ENCODE data around the gene EVI5L.

Gene EVI5L

GRCh38 chr19:7864690-7865074, 34.7 kb downstream of the EVI5L start:
- H3K27me3 Mint-ChIP-seq, result peaks cover 54 to 73% of the 10 kb centered on the region in 2 donors

GRCh38 chr19:7865262-7865911, 35.4 kb downstream of the EVI5L start:
- ATAC-seq (replicated peaks), result no peak
- Mint-ChIP-seq H3K36me3 (peaks cover 7 to 8% of the 10 kb centered on the region in 2 donors), H3K4me3 (no peak overlapping the region), H3K27me3 (peaks cover 50 to 66% of the 10 kb centered on the region in 2 donors), H3K9me3 (peaks cover 0 to 2% of the 10 kb centered on the region in 2 donors), H3K27ac (peak overlapping the region; percentile 10), H3K4me1 (peaks cover 21 to 43% of the 10 kb centered on the region in 2 donors)
- DNase-seq, result no peak

More at GRCh38 chr19:7864690-7865074, 34.7 kb downstream of the EVI5L start:
- Mint-ChIP-seq H3K36me3 (peaks cover 10 to 11% of the 10 kb centered on the region in 2 donors), H3K27ac (no peak overlapping the region), H3K4me3 (no peak overlapping the region), H3K9me3 (no peaks in the 10 kb centered on the region), H3K4me1 (peaks cover 20 to 42% of the 10 kb centered on the region in 2 donors)
- ATAC-seq (replicated peaks) (no peak), DNase-seq (no peak)

GRCh38 chr19:7866399-7867091, 36.5 kb downstream of the EVI5L start:
- peaks cover 26 to 46% of the 10 kb centered on the region in 2 donors for H3K4me1 Mint-ChIP-seq
- no peak overlapping the region for H3K4me3 Mint-ChIP-seq

GRCh38 chr19:7867092-7867844, 37.2 kb downstream of the EVI5L start:
- ATAC-seq (replicated peaks) (no peak), DNase-seq (no peak)
- H3K4me1 Mint-ChIP-seq, result peaks cover 33 to 46% of the 10 kb centered on the region in 2 donors
- H3K4me3 Mint-ChIP-seq, result no peak overlapping the region
- H3K9me3 Mint-ChIP-seq, result peaks cover 5% of the 10 kb centered on the region in 2 donors
- H3K36me3 Mint-ChIP-seq, result peaks cover 0 to 2% of the 10 kb centered on the region in 2 donors
- H3K27me3 Mint-ChIP-seq, result peaks cover 52 to 68% of the 10 kb centered on the region in 2 donors
- H3K27ac Mint-ChIP-seq, result no peak overlapping the region

More at GRCh38 chr19:7866399-7867091, 36.5 kb downstream of the EVI5L start:
- Mint-ChIP-seq H3K36me3 (peaks cover 0 to 2% of the 10 kb centered on the region in 2 donors), H3K27me3 (peaks cover 48 to 66% of the 10 kb centered on the region in 2 donors), H3K27ac (no peak overlapping the region), H3K9me3 (peaks cover 5% of the 10 kb centered on the region in 2 donors)
- ATAC-seq (replicated peaks) (no peak), DNase-seq (no peak)

GRCh38 chr19:7868326-7868670, 38.3 kb downstream of the EVI5L start:
- DNase-seq (no peak), ATAC-seq (replicated peaks) (no peak)

GRCh38 chr19:7868671-7869452, 38.8 kb downstream of the EVI5L start:
- Mint-ChIP-seq H3K4me3 (peak overlapping the region; percentile 82 to 83), H3K27me3 (peaks cover 56 to 75% of the 10 kb centered on the region in 2 donors), H3K9me3 (peaks cover 5% of the 10 kb centered on the region in 2 donors), H3K27ac (peak overlapping the region; percentile 85), H3K4me1 (peaks cover 38 to 56% of the 10 kb centered on the region in 2 donors), H3K36me3 (peaks cover 0 to 2% of the 10 kb centered on the region in 2 donors)
- ATAC-seq (replicated peaks), result peak; percentile 71 to 79
- peak; percentile 77 for DNase-seq

More at GRCh38 chr19:7868326-7868670, 38.3 kb downstream of the EVI5L start:
- Mint-ChIP-seq H3K4me1 (peaks cover 36 to 51% of the 10 kb centered on the region in 2 donors), H3K4me3 (peak overlapping the region; percentile 82 to 83), H3K9me3 (peaks cover 5% of the 10 kb centered on the region in 2 donors), H3K36me3 (peaks cover 0 to 2% of the 10 kb centered on the region in 2 donors), H3K27ac (peak overlapping the region; percentile 25), H3K27me3 (peaks cover 56 to 75% of the 10 kb centered on the region in 2 donors)

- peaks cover 5% of the 10 kb centered on the region in 2 donors for H3K9me3 Mint-ChIP-seq
- peak; percentile 51 to 60 for ATAC-seq (replicated peaks)
- peaks cover 39 to 58% of the 10 kb centered on the region in 2 donors for H3K4me1 Mint-ChIP-seq
These were observed 39.5 kb downstream of the EVI5L start for GRCh38 chr19:7869453-7869909.

GRCh38 chr19:7869910-7870511, 40.0 kb downstream of the EVI5L start:
- H3K4me1 Mint-ChIP-seq, result peaks cover 39 to 57% of the 10 kb centered on the region in 2 donors
- DNase-seq (no peak), ATAC-seq (replicated peaks) (peak in 1 of 2 donors; percentile 4)
- H3K27me3 Mint-ChIP-seq, result peaks cover 52 to 71% of the 10 kb centered on the region in 2 donors
- peak overlapping the region; percentile 56 for H3K27ac Mint-ChIP-seq
- peaks cover 5% of the 10 kb centered on the region in 2 donors for H3K9me3 Mint-ChIP-seq
- H3K36me3 Mint-ChIP-seq, result no peaks in the 10 kb centered on the region
- peak overlapping the region; percentile 68 to 75 for H3K4me3 Mint-ChIP-seq

More at GRCh38 chr19:7869453-7869909, 39.5 kb downstream of the EVI5L start:
- DNase-seq, result peak; percentile 69
- H3K27me3 Mint-ChIP-seq, result peaks cover 52 to 71% of the 10 kb centered on the region in 2 donors
- H3K36me3 Mint-ChIP-seq, result no peaks in the 10 kb centered on the region
- H3K27ac Mint-ChIP-seq, result peak overlapping the region; percentile 85
- peak overlapping the region; percentile 82 for H3K4me3 Mint-ChIP-seq

GRCh38 chr19:7870571-7871436, 40.8 kb downstream of the EVI5L start:
- peak; percentile 64 for DNase-seq
- no peak for ATAC-seq (replicated peaks)
- Mint-ChIP-seq H3K36me3 (no peaks in the 10 kb centered on the region), H3K4me3 (peak overlapping the region; percentile 73 to 81), H3K27ac (peak overlapping the region; percentile 83), H3K27me3 (peaks cover 52 to 71% of the 10 kb centered on the region in 2 donors), H3K4me1 (peaks cover 34 to 51% of the 10 kb centered on the region in 2 donors), H3K9me3 (peaks cover 5% of the 10 kb centered on the region in 2 donors)

GRCh38 chr19:7871437-7872305, 41.7 kb downstream of the EVI5L start:
- Mint-ChIP-seq H3K27me3 (peaks cover 56 to 73% of the 10 kb centered on the region in 2 donors), H3K4me1 (peaks cover 34 to 51% of the 10 kb centered on the region in 2 donors), H3K9me3 (peaks cover 5% of the 10 kb centered on the region in 2 donors)

GRCh38 chr19:7872306-7873204, 42.5 kb downstream of the EVI5L start:
- H3K36me3 Mint-ChIP-seq, result no peaks in the 10 kb centered on the region
- DNase-seq (no peak), ATAC-seq (replicated peaks) (no peak)
- H3K27ac Mint-ChIP-seq, result no peak overlapping the region
- peaks cover 5% of the 10 kb centered on the region in 2 donors for H3K9me3 Mint-ChIP-seq
- H3K4me1 Mint-ChIP-seq, result peaks cover 34 to 51% of the 10 kb centered on the region in 2 donors
- peaks cover 47 to 69% of the 10 kb centered on the region in 2 donors for H3K27me3 Mint-ChIP-seq
- peak overlapping the region; percentile 73 to 81 for H3K4me3 Mint-ChIP-seq

More at GRCh38 chr19:7871437-7872305, 41.7 kb downstream of the EVI5L start:
- peak overlapping the region; percentile 73 to 81 for H3K4me3 Mint-ChIP-seq
- no peaks in the 10 kb centered on the region for H3K36me3 Mint-ChIP-seq
- DNase-seq, result peak; percentile 80
- ATAC-seq (replicated peaks), result peak; percentile 33 to 41
- peak overlapping the region; percentile 83 for H3K27ac Mint-ChIP-seq

Measured in stimulated activated naive B cell treated with anti-CD40 and anti-IgM and Interleukin-4, amounts not matched to agents 10 μg/mL and 1 μg/mL and 100 μg/mL, for 72 hours (primary cell).